Measurements from ENCODE around the gene ZNF646.

- TF ChIP-seq GATA2 (IDR thresholded peaks at IDR 0.05; ENCODE audit: low read depth, low read length) (no peak), GATA3 (IDR thresholded peaks at IDR 0.05; ENCODE audit: low read depth, low read length) (no peak)
Observed at GRCh38 chr16:31080756-31081419, 6.7 kb downstream of the ZNF646 start.

Measured in SH-SY5Y (cell line).